Karpas-422 (cell line): ENCODE data around the gene CDC42EP4. TPM values are rescaled to one million over a fixed set of nuclear protein-coding genes. Genes with fewer than 3 reads are reported as not detected.

Experiments
- DNase-seq: peaks from one replicate; pipeline ENCODE4 v3.0.0-alpha.2; 2015
- H2AFZ ChIP-seq: fragments of 200-600 bp; sonication (generic); 2 replicates; pipeline ENCODE4 v1.6.1; 2014; ENCODE audit warnings: antibody characterized with exemption, low read length, mixed read lengths
- H3K27ac ChIP-seq: fragments of 200-600 bp; sonication (generic); 2 replicates; pipeline ENCODE4 v1.5.1; 2014; ENCODE audit warnings: mild to moderate bottlenecking, low read length, moderate library complexity
- H3K27me3 ChIP-seq: fragments of 200-600 bp; sonication (generic); 2 replicates; pipeline ENCODE4 v1.6.1; 2014; ENCODE audit warnings: low read length, mixed read lengths
- H3K36me3 ChIP-seq: fragments of 200-600 bp; sonication (generic); 2 replicates; pipeline ENCODE4 v1.6.1; 2014; ENCODE audit warnings: low read length, mixed read lengths; ENCODE audit not compliant: insufficient read depth
- H3K4me1 ChIP-seq: fragments of 200-600 bp; sonication (generic); 2 replicates; pipeline ENCODE4 v1.6.1; 2014; ENCODE audit warnings: mild to moderate bottlenecking, low read length, mixed read lengths
- H3K4me2 ChIP-seq: fragments of 200-600 bp; sonication (generic); 2 replicates; pipeline ENCODE4 v1.6.1; 2014; ENCODE audit warnings: low read length, low read depth, mild to moderate bottlenecking; ENCODE audit not compliant: poor library complexity, severe bottlenecking
- H3K4me3 ChIP-seq: fragments of 200-600 bp; sonication (generic); 2 replicates; pipeline ENCODE4 v1.5.1; 2014; ENCODE audit warnings: mild to moderate bottlenecking, antibody characterized with exemption, low read length, mixed read lengths
- H3K79me2 ChIP-seq: fragments of 200-600 bp; sonication (generic); 2 replicates; pipeline ENCODE4 v1.6.1; 2014; ENCODE audit warnings: mild to moderate bottlenecking, low read length, mixed read lengths
- H3K9ac ChIP-seq: fragments of 200-600 bp; sonication (generic); 2 replicates; pipeline ENCODE4 v1.6.0; 2014; ENCODE audit warnings: low read length
- H3K9me2 ChIP-seq: fragments of 200-600 bp; sonication (generic), shearing (Covaris generic); replicated peaks from 2 replicates; pipeline ENCODE4 v1.6.0; 2014; ENCODE audit warnings: mild to moderate bottlenecking, low read length, moderate library complexity; ENCODE audit not compliant: insufficient read depth
- H3K9me3 ChIP-seq: fragments of 300-700, 200-600 bp; sonication (generic); 2 replicates; pipeline ENCODE4 v1.6.1; 2014; ENCODE audit warnings: low read length, mixed read lengths
- H4K20me1 ChIP-seq: fragments of 200-600 bp; sonication (generic); 2 replicates; pipeline ENCODE4 v1.6.1; 2014; ENCODE audit warnings: mild to moderate bottlenecking, antibody characterized with exemption, low read length, low read depth; ENCODE audit not compliant: insufficient read depth
- total RNA-seq: library from RNA; depleted of rRNA; stranded (reverse); fragments of >200 nt; shearing (Covaris generic); gene quantifications from 2 replicates; pipeline ENCODE4 v1.2.3, GENCODE V29; 2014; ENCODE audit warnings: low replicate concordance

CDC42EP4 gene
- total RNA-seq, 1 experiment from 2014 or later = not detected

GRCh38 chr17:73331060-73331459 is 19.3 kb upstream of the CDC42EP4 start:
- Histone ChIP-seq H3K4me3 (no peak overlapping the region), H3K9me2 (no peaks in the 10 kb centered on the region), H3K9ac (no peak overlapping the region)

GRCh38 chr17:73327676-73328075 is 15.9 kb upstream of the CDC42EP4 start:
- H3K9me2 ChIP-seq = no peaks in the 10 kb centered on the region
- no peaks in the 10 kb centered on the region for H3K36me3 ChIP-seq
- no peak overlapping the region for H3K9ac ChIP-seq
- no peaks in the 10 kb centered on the region for H3K4me1 ChIP-seq
- H3K79me2 ChIP-seq = no peaks in the 10 kb centered on the region
- no peak overlapping the region for H2AFZ ChIP-seq
- H3K4me2 ChIP-seq = no peak overlapping the region
- H3K27me3 ChIP-seq = no peaks in the 10 kb centered on the region
- no peaks in the 10 kb centered on the region for H3K9me3 ChIP-seq
- DNase-seq = no peak
- no peaks in the 10 kb centered on the region for H4K20me1 ChIP-seq
- no peak overlapping the region for H3K27ac ChIP-seq
- no peak overlapping the region for H3K4me3 ChIP-seq

More at GRCh38 chr17:73331060-73331459, 19.3 kb upstream of the CDC42EP4 start:
- no peaks in the 10 kb centered on the region for H3K4me1 ChIP-seq
- no peaks in the 10 kb centered on the region for H3K9me3 ChIP-seq
- no peak overlapping the region for H3K27ac ChIP-seq
- H2AFZ ChIP-seq = no peak overlapping the region
- H3K36me3 ChIP-seq = no peaks in the 10 kb centered on the region
- no peaks in the 10 kb centered on the region for H4K20me1 ChIP-seq
- no peak for DNase-seq
- no peak overlapping the region for H3K4me2 ChIP-seq
- no peaks in the 10 kb centered on the region for H3K27me3 ChIP-seq
- no peaks in the 10 kb centered on the region for H3K79me2 ChIP-seq

DNA sequence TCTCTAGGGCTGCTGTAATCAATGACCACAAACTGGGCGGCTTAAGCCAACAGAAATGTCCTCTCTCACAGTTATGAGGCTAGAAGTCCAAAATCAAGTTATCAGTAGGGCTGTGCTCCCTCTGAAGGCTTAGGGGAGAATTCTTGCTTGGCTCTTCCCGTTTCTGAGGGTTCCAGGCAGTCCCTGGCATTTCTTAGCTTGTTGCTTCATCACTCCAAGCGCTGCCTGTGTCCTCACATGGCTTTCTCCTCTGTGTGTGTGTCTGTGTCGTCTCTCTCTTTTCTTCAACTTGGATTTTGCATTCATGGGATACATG is 13.7 kb upstream of the CDC42EP4 start:
- DNase-seq = no peak
- Histone ChIP-seq H3K9me2 (no peaks in the 10 kb centered on the region), H3K36me3 (no peaks in the 10 kb centered on the region), H3K9ac (no peak overlapping the region), H3K79me2 (no peaks in the 10 kb centered on the region), H3K27ac (no peak overlapping the region), H4K20me1 (no peaks in the 10 kb centered on the region), H3K4me3 (no peak overlapping the region), H3K4me2 (no peak overlapping the region), H3K9me3 (no peaks in the 10 kb centered on the region), H3K27me3 (no peaks in the 10 kb centered on the region), H3K4me1 (no peaks in the 10 kb centered on the region), H2AFZ (no peak overlapping the region)

DNA sequence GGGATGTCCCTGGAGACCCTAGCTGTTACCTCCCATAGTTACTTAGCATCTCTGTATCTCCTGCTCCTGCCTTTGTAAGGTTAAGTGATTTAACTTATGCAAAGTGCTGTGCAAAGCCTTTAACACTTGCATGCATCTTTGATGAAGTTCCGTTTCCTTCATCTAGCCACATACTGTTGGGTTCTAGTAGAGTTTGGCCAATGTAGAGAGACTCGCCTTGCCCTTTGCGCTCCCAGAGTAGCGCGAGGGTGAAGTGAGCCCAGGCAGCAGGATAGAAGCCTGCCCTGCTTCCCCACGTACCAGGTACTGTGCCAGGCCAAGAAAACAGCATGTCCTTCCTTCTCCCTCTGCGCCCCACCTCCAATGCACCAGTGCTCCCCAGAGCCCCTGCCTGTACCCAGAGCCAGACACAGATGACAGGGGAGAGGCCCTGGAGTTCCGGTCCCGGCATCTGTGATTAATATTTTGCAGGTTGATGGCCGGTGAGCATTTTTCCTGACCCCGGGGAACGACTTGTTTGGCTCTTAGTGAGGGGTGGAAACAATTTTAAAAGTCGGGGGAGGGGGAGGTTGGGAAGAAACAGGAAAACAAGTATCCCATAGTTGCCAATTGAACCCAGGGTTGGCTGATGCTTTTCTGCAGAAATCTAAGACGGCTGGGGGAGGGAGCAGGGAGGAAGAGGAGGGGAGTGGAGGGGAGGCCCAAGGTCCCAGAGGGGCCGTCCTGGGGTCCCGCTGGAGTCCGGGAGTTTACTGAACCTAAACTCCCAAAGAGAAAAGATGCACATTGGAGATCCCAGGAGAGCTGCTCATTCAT is 13.1 kb upstream of the CDC42EP4 start:
- Histone ChIP-seq H3K36me3 (no peaks in the 10 kb centered on the region), H3K27me3 (no peaks in the 10 kb centered on the region), H3K9me3 (no peaks in the 10 kb centered on the region), H2AFZ (no peak overlapping the region), H3K4me2 (no peak overlapping the region), H3K9ac (no peak overlapping the region), H3K27ac (no peak overlapping the region), H4K20me1 (no peaks in the 10 kb centered on the region), H3K4me3 (no peak overlapping the region), H3K9me2 (no peaks in the 10 kb centered on the region), H3K79me2 (no peaks in the 10 kb centered on the region), H3K4me1 (no peaks in the 10 kb centered on the region)
- no peak for DNase-seq

GRCh38 chr17:73324160-73324475 is 12.3 kb upstream of the CDC42EP4 start:
- Histone ChIP-seq H3K36me3 (no peaks in the 10 kb centered on the region), H2AFZ (no peak overlapping the region), H3K9me3 (no peaks in the 10 kb centered on the region), H3K27me3 (no peaks in the 10 kb centered on the region), H3K4me3 (no peak overlapping the region), H4K20me1 (no peaks in the 10 kb centered on the region), H3K9me2 (no peaks in the 10 kb centered on the region), H3K4me2 (no peak overlapping the region), H3K9ac (no peak overlapping the region), H3K79me2 (no peaks in the 10 kb centered on the region), H3K27ac (no peak overlapping the region), H3K4me1 (no peaks in the 10 kb centered on the region)
- DNase-seq = no peak

- Histone ChIP-seq H4K20me1 (no peaks in the 10 kb centered on the region), H3K9ac (no peak overlapping the region), H3K9me3 (no peaks in the 10 kb centered on the region), H3K4me3 (no peak overlapping the region), H3K27me3 (no peaks in the 10 kb centered on the region), H3K79me2 (no peaks in the 10 kb centered on the region), H2AFZ (no peak overlapping the region), H3K4me1 (no peaks in the 10 kb centered on the region), H3K36me3 (no peaks in the 10 kb centered on the region), H3K9me2 (no peaks in the 10 kb centered on the region), H3K4me2 (no peak overlapping the region), H3K27ac (no peak overlapping the region)
- DNase-seq = no peak
These were observed 11.8 kb upstream of the CDC42EP4 start for GRCh38 chr17:73323409-73324159.

- H3K4me2 ChIP-seq = no peak overlapping the region
- no peak overlapping the region for H2AFZ ChIP-seq
- no peak overlapping the region for H3K4me3 ChIP-seq
- H3K9me3 ChIP-seq = no peaks in the 10 kb centered on the region
- H3K36me3 ChIP-seq = no peaks in the 10 kb centered on the region
- peaks cover 18% of the 10 kb centered on the region for H3K4me1 ChIP-seq
- H3K27me3 ChIP-seq = no peaks in the 10 kb centered on the region; the same call in 1 of the 2 replicates
- H4K20me1 ChIP-seq = no peaks in the 10 kb centered on the region
- DNase-seq = no peak
- no peaks in the 10 kb centered on the region for H3K9me2 ChIP-seq
- H3K79me2 ChIP-seq = no peaks in the 10 kb centered on the region
- no peak overlapping the region for H3K27ac ChIP-seq
- no peak overlapping the region for H3K9ac ChIP-seq
These were observed 8.9 kb upstream of the CDC42EP4 start for GRCh38 chr17:73320601-73321264.

GRCh38 chr17:73319766-73320165 is 8.0 kb upstream of the CDC42EP4 start:
- H3K4me3 ChIP-seq = no peak overlapping the region
- H3K79me2 ChIP-seq = no peaks in the 10 kb centered on the region
- H3K9me2 ChIP-seq = no peaks in the 10 kb centered on the region
- no peak for DNase-seq
- no peak overlapping the region for H3K4me2 ChIP-seq
- no peak overlapping the region for H2AFZ ChIP-seq
- H3K9ac ChIP-seq = no peak overlapping the region
- H3K27me3 ChIP-seq = no peaks in the 10 kb centered on the region; the same call in 1 of the 2 replicates
- no peaks in the 10 kb centered on the region for H3K36me3 ChIP-seq
- H4K20me1 ChIP-seq = no peaks in the 10 kb centered on the region
- no peak overlapping the region for H3K27ac ChIP-seq
- no peaks in the 10 kb centered on the region for H3K9me3 ChIP-seq
- peaks cover 18% of the 10 kb centered on the region for H3K4me1 ChIP-seq
